Keratinocyte (primary cell): ENCODE data around the gene KIF3C. TPM values are rescaled to one million over a fixed set of nuclear protein-coding genes. Genes with fewer than 3 reads are reported as not detected.

Source experiments
- DNase-seq: peaks from one replicate; pipeline ENCODE4 v3.0.0-alpha.2; 2011; ENCODE audit warnings: low read depth, missing footprints, low spot score
- FAIRE-seq: peaks from 2 replicates; lab custom pipeline; 2011; peaks lifted over from hg19 to GRCh38; lab: Jason Lieb, UNC
- H2AFZ ChIP-seq: 2 replicates; pipeline ENCODE4 v1.6.0; 2012; ENCODE audit warnings: low read length, control low read depth, inconsistent platforms; ENCODE audit not compliant: control insufficient read depth
- H3K27ac ChIP-seq: 2 replicates; pipeline ENCODE4 v1.5.1; 2011; ENCODE audit warnings: low read length; ENCODE audit not compliant: control insufficient read depth, insufficient read depth
- H3K27me3 ChIP-seq: 3 replicates; pipeline ENCODE4 v1.6.0; 2011; ENCODE audit warnings: low read length; ENCODE audit not compliant: control insufficient read depth, insufficient read depth; ENCODE audit errors: extremely low read depth
- H3K36me3 ChIP-seq, 2 experiments: 2 replicates in 1 of 2; 3 replicates in 1 of 2; pipeline ENCODE4 v1.5.1; 2011; ENCODE audit warnings: low read length in 2 of 2, mild to moderate bottlenecking in 1 of 2; ENCODE audit not compliant: control insufficient read depth in 2 of 2, insufficient read depth in 2 of 2; ENCODE audit errors: extremely low read depth in 1 of 2
- H3K4me1 ChIP-seq: 3 replicates; pipeline ENCODE4 v1.5.1; 2011; ENCODE audit warnings: low read length; ENCODE audit not compliant: control insufficient read depth, insufficient read depth; ENCODE audit errors: extremely low read depth
- H3K4me2 ChIP-seq: 3 replicates; pipeline ENCODE4 v1.6.0; 2011; ENCODE audit warnings: low read depth, low read length; ENCODE audit not compliant: control insufficient read depth, insufficient read depth; ENCODE audit errors: extremely low read depth
- H3K4me3 ChIP-seq, 3 experiments: fragments of 200-600 bp in 1 of 3; sonication (generic) in 1 of 3; 2 replicates in 2 of 3; 3 replicates in 1 of 3; pipeline ENCODE4 v1.5.1; 2011 to 2016; ENCODE audit warnings: low read length in 3 of 3, mild to moderate bottlenecking in 3 of 3, control low read depth in 2 of 3, inconsistent platforms in 1 of 3, low read depth in 1 of 3, mixed read lengths in 1 of 3, mixed run types in 1 of 3, moderate library complexity in 1 of 3; ENCODE audit not compliant: control insufficient read depth in 2 of 3, insufficient read depth in 2 of 3; ENCODE audit errors: extremely low read depth in 1 of 3
- H3K79me2 ChIP-seq: 2 replicates; pipeline ENCODE4 v1.6.0; 2012; ENCODE audit warnings: low read length; ENCODE audit not compliant: control insufficient read depth, insufficient read depth
- H3K9ac ChIP-seq: 3 replicates; pipeline ENCODE4 v1.6.0; 2011; ENCODE audit warnings: low read length; ENCODE audit not compliant: control insufficient read depth, insufficient read depth; ENCODE audit errors: extremely low read depth
- H3K9me1 ChIP-seq: 3 replicates; pipeline ENCODE4 v1.6.0; 2011; ENCODE audit warnings: low read length; ENCODE audit not compliant: control insufficient read depth, insufficient read depth; ENCODE audit errors: extremely low read depth
- H3K9me3 ChIP-seq: 2 replicates; pipeline ENCODE4 v1.5.1; 2012; ENCODE audit warnings: low read depth, low read length; ENCODE audit not compliant: control insufficient read depth
- H4K20me1 ChIP-seq: 3 replicates; pipeline ENCODE4 v1.6.0; 2011; ENCODE audit warnings: low read length; ENCODE audit not compliant: control insufficient read depth, insufficient read depth; ENCODE audit errors: extremely low read depth
- EZH2 ChIP-seq: IDR thresholded peaks from one replicate; pipeline ENCODE4 v1.6.1; 2012; ENCODE audit warnings: inconsistent platforms, mild to moderate bottlenecking, low read length, moderate library complexity
- dilution Hi-C: fragments of 300-500 bp; cut with MboI; formaldehyde crosslinking; loops from one replicate; pipeline ENCODE4 v1.7.0; 2020; ENCODE audit warnings: low sequenced_read_pairs; ENCODE audit not compliant: extremely low pct_ligation_motif_present
- polyA plus RNA-seq, 5 experiments: library from polyadenylated mRNA; depleted of rRNA in 3 of 5; stranded (reverse) in 3 of 5; stranded (forward) in 1 of 5; unstranded in 1 of 5; fragments of >200 nt; gene quantifications; 1 replicate in 1 of 5; 2 replicates in 3 of 5; 3 replicates in 1 of 5; pipeline versions ENCODE4 v1.2.1 to v1.2.3, GENCODE V29; 2011 to 2012; ENCODE audit warnings: missing spikeins in 2 of 5, low read depth in 1 of 5, low replicate concordance in 1 of 5
- TF ChIP-seq, protein P1 (sequence below), 3 experiments: IDR thresholded peaks in 1 of 3; conservative IDR thresholded peaks in 1 of 3; optimal IDR thresholded peaks in 1 of 3; 2 replicates in 2 of 3; 3 replicates in 1 of 3; pipeline versions ENCODE3 to v1.5.1; 2011; ENCODE audit warnings: low read length in 3 of 3, mild to moderate bottlenecking in 3 of 3, moderate library complexity in 2 of 3, control low read depth in 1 of 3, inconsistent platforms in 1 of 3; ENCODE audit not compliant: insufficient read depth in 2 of 3; ENCODE audit errors: extremely low read depth in 1 of 3

The KIF3C gene
- polyA plus RNA-seq, 1 donor (not counting 4 experiments of a cell fraction or from before 2014, with no cell fraction given), result 6.5 TPM

- Histone ChIP-seq H4K20me1 (no peaks in the 10 kb centered on the region), H3K9ac (no peak overlapping the region), H2AFZ (no peak overlapping the region), H3K79me2 (peaks cover 13% of the 10 kb centered on the region), H3K4me1 (peaks cover 12% of the 10 kb centered on the region), H3K27me3 (no peaks in the 10 kb centered on the region), H3K27ac (no peak overlapping the region), H3K9me3 (no peaks in the 10 kb centered on the region), H3K4me2 (no peak overlapping the region), H3K36me3 (no peaks in the 10 kb centered on the region), H3K4me3 (no peak overlapping the region), H3K9me1 (no peaks in the 10 kb centered on the region)
- no peak for FAIRE-seq
- dilution Hi-C loops, result no loop called here
- TF ChIP-seq, protein P1, sequence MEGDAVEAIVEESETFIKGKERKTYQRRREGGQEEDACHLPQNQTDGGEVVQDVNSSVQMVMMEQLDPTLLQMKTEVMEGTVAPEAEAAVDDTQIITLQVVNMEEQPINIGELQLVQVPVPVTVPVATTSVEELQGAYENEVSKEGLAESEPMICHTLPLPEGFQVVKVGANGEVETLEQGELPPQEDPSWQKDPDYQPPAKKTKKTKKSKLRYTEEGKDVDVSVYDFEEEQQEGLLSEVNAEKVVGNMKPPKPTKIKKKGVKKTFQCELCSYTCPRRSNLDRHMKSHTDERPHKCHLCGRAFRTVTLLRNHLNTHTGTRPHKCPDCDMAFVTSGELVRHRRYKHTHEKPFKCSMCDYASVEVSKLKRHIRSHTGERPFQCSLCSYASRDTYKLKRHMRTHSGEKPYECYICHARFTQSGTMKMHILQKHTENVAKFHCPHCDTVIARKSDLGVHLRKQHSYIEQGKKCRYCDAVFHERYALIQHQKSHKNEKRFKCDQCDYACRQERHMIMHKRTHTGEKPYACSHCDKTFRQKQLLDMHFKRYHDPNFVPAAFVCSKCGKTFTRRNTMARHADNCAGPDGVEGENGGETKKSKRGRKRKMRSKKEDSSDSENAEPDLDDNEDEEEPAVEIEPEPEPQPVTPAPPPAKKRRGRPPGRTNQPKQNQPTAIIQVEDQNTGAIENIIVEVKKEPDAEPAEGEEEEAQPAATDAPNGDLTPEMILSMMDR (optimal IDR thresholded peaks at IDR 0.05 in 1 of 3, IDR thresholded peaks at IDR 0.05 in 1 of 3, conservative IDR thresholded peaks at IDR 0.05 in 1 of 3; ENCODE audit: extremely low read depth in 1 of 3, insufficient read depth in 2 of 3, low read length in 3 of 3), result no peak
- no peak for TF ChIP-seq EZH2
- no peak for DNase-seq
Observed at GRCh38 chr2:25881764-25882163, 100.5 kb downstream of the KIF3C start.

- Histone ChIP-seq H3K27me3 (no peaks in the 10 kb centered on the region), H3K27ac (peak overlapping the region; percentile 79), H3K4me1 (peaks cover 19% of the 10 kb centered on the region), H2AFZ (peak overlapping the region; percentile 83), H3K9me3 (no peaks in the 10 kb centered on the region), H3K36me3 (peaks cover 0 to 2% of the 10 kb centered on the region in 2 experiments), H4K20me1 (no peaks in the 10 kb centered on the region), H3K4me3 (peak overlapping the region; percentile 34 to 80 (median 62)), H3K9me1 (peaks cover 3% of the 10 kb centered on the region), H3K79me2 (peaks cover 38% of the 10 kb centered on the region), H3K4me2 (peak overlapping the region; percentile 97), H3K9ac (peak overlapping the region; percentile 50)
- no peak for TF ChIP-seq EZH2
- TF ChIP-seq, protein P1 (optimal IDR thresholded peaks at IDR 0.05 in 1 of 3, IDR thresholded peaks at IDR 0.05 in 1 of 3, conservative IDR thresholded peaks at IDR 0.05 in 1 of 3; ENCODE audit: extremely low read depth in 1 of 3, insufficient read depth in 2 of 3, low read length in 3 of 3), result no peak
- no peak for FAIRE-seq
- dilution Hi-C loops, result no loop called here
- DNase-seq, result peak; percentile 60
Observed at GRCh38 chr2:25879133-25879730, 103.1 kb downstream of the KIF3C start.
